Measurements from ENCODE around the gene AEBP2.

DNA sequence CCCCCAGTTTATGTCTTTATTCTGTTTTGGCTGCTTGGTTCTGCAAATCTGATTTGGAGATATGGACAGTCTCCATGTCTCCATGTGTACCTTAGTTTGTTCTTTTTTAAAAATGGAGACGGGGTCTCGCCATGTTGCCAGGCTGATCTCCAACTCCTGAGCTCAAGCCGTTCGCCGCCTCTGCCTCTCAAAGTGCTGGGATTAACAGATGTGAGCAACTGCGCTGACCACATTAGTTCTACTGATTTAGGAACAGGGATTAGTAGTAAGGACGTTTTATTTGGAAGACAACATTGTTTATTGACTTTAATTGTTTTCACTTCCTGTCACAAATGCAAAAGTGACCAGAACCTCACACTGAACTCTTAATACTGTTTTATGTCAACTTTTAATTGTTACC is 14.7 kb downstream of the AEBP2 start:
- TF ChIP-seq CTCF (optimal IDR thresholded peaks at IDR 0.05 in 1 of 3, IDR thresholded peaks at IDR 0.05 in 1 of 3, conservative IDR thresholded peaks at IDR 0.05 in 1 of 3; ENCODE audit: extremely low read depth in 1 of 3, insufficient read depth in 2 of 3, low read length in 3 of 3) (no peak), EZH2 (IDR thresholded peaks at IDR 0.05; ENCODE audit: low read length) (no peak)
